ENCODE measurements around the gene FCHO2.

DNA sequence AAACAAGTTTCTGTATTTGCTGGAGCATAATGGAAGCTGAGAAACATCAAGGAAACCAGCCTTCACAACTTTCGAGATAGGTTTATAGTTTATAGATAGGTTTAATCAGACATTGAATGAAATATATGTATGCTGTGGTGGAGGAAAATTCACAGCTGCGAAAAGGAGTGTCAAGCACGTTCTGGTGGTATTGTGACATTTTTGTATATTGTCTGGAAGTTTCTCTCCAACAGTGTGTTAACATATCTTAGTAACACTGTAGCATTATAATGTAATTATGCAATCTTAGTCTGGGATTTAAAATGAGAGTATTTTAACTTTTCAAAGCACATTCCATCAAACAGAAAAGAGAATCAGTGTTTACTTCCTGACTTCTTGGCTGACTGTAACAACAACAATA is 50.0 kb downstream of the FCHO2 start:
- TF ChIP-seq, protein P1, sequence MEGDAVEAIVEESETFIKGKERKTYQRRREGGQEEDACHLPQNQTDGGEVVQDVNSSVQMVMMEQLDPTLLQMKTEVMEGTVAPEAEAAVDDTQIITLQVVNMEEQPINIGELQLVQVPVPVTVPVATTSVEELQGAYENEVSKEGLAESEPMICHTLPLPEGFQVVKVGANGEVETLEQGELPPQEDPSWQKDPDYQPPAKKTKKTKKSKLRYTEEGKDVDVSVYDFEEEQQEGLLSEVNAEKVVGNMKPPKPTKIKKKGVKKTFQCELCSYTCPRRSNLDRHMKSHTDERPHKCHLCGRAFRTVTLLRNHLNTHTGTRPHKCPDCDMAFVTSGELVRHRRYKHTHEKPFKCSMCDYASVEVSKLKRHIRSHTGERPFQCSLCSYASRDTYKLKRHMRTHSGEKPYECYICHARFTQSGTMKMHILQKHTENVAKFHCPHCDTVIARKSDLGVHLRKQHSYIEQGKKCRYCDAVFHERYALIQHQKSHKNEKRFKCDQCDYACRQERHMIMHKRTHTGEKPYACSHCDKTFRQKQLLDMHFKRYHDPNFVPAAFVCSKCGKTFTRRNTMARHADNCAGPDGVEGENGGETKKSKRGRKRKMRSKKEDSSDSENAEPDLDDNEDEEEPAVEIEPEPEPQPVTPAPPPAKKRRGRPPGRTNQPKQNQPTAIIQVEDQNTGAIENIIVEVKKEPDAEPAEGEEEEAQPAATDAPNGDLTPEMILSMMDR (conservative IDR thresholded peaks at IDR 0.05) = no peak
- TF ChIP-seq ZFX (IDR thresholded peaks at IDR 0.05) = no peak

All from C4-2B (cell line).